Endothelial cell of umbilical vein (primary cell): Measurements from ENCODE around the gene SYMPK. TPM values are rescaled to one million over a fixed set of nuclear protein-coding genes. Genes with fewer than 3 reads are reported as not detected.

Source experiments
- BruUV-seq: library from RNA; stranded (reverse); fragments of 400-500 nt; replicated peaks from 2 replicates; lab custom pipeline; 2021; lab: Mats Ljungman, UMichigan
- CTCF ChIA-PET: fragments of 300-600, 350-600 bp; sonication (Branson Sonifier 250); formaldehyde crosslinking; loops from one replicate; lab custom pipeline; 2021; ENCODE audit warnings: antibody characterized with exemption, inconsistent platforms; lab: Charles Lee
- POLR2A ChIA-PET: fragments of 300-600, 350-600 bp; sonication (Branson Sonifier 250); formaldehyde crosslinking; loops from one replicate; lab custom pipeline; 2021; ENCODE audit warnings: antibody characterized with exemption, inconsistent platforms; lab: Charles Lee
- DNase-seq: peaks from one replicate; pipeline ENCODE4 v3.0.0-alpha.2; 2011; ENCODE audit warnings: low read depth, low spot score
- FAIRE-seq: peaks from 2 replicates; lab custom pipeline; 2011; peaks lifted over from hg19 to GRCh38; lab: Jason Lieb, UNC
- H2AFZ ChIP-seq: 2 replicates; pipeline ENCODE4 v1.6.0; 2012; ENCODE audit warnings: low read depth, low read length, control low read depth, inconsistent platforms
- H3K27ac ChIP-seq: 2 replicates; pipeline ENCODE4 v1.5.1; 2011; ENCODE audit warnings: low read depth, mild to moderate bottlenecking, control low read depth, low read length, moderate library complexity; ENCODE audit not compliant: insufficient read depth
- H3K27me3 ChIP-seq, 2 experiments: 2 replicates each; pipeline versions ENCODE4 v1.6.0 to v1.6.1; 2011; ENCODE audit warnings: low read length in 2 of 2, mixed read lengths in 1 of 2; ENCODE audit not compliant: control insufficient read depth in 2 of 2, insufficient read depth in 2 of 2
- H3K36me3 ChIP-seq, 2 experiments: 2 replicates in 1 of 2; 3 replicates in 1 of 2; pipeline ENCODE4 v1.5.1; 2011; ENCODE audit warnings: low read length in 2 of 2, mild to moderate bottlenecking in 1 of 2, moderate library complexity in 1 of 2; ENCODE audit not compliant: control insufficient read depth in 2 of 2, insufficient read depth in 2 of 2; ENCODE audit errors: extremely low read depth in 1 of 2
- H3K4me1 ChIP-seq: 3 replicates; pipeline ENCODE4 v1.5.1; 2011; ENCODE audit warnings: mild to moderate bottlenecking, low read length; ENCODE audit not compliant: control insufficient read depth, insufficient read depth; ENCODE audit errors: extremely low read depth
- H3K4me2 ChIP-seq: 2 replicates; pipeline ENCODE4 v1.6.1; 2011; ENCODE audit warnings: low read length, control low read depth, mixed read lengths; ENCODE audit not compliant: insufficient read depth
- H3K4me3 ChIP-seq, 3 experiments: fragments of 200-600 bp in 1 of 3; sonication (generic), shearing (Covaris generic) in 1 of 3; replicated peaks in 1 of 3; 2 replicates each; pipeline ENCODE4 v1.5.1; 2011 to 2016; ENCODE audit warnings: control low read depth in 3 of 3, low read length in 3 of 3, mild to moderate bottlenecking in 2 of 3, inconsistent platforms in 1 of 3, low read depth in 1 of 3, moderate library complexity in 1 of 3; ENCODE audit not compliant: insufficient read depth in 1 of 3
- H3K79me2 ChIP-seq: 2 replicates; pipeline ENCODE4 v1.6.0; 2012; ENCODE audit warnings: low read length, inconsistent platforms; ENCODE audit not compliant: control insufficient read depth, insufficient read depth
- H3K9ac ChIP-seq: replicated peaks from 2 replicates; pipeline ENCODE3; 2011; ENCODE audit warnings: low read length, control low read depth; ENCODE audit not compliant: insufficient read depth; ENCODE audit errors: extremely low read depth
- H3K9me1 ChIP-seq: replicated peaks from 3 replicates; pipeline ENCODE4 v1.6.0; 2011; ENCODE audit warnings: mild to moderate bottlenecking, low read length; ENCODE audit not compliant: control insufficient read depth, insufficient read depth; ENCODE audit errors: extremely low read depth
- H3K9me3 ChIP-seq: replicated peaks from 2 replicates; pipeline ENCODE4 v1.5.1; 2012; ENCODE audit warnings: low read length, inconsistent platforms; ENCODE audit not compliant: control insufficient read depth, insufficient read depth
- H4K20me1 ChIP-seq: replicated peaks from 2 replicates; pipeline ENCODE3; 2011; ENCODE audit warnings: mild to moderate bottlenecking, low read length; ENCODE audit not compliant: control insufficient read depth, insufficient read depth; ENCODE audit errors: extremely low read depth
- EZH2 ChIP-seq: IDR thresholded peaks from 2 replicates; pipeline ENCODE4 v1.6.1; 2012; ENCODE audit warnings: borderline replicate concordance, low read depth, mild to moderate bottlenecking, moderate library complexity, low read length, inconsistent platforms; ENCODE audit not compliant: severe bottlenecking
- FOS ChIP-seq: IDR thresholded peaks from 2 replicates; pipeline ENCODE4 v1.6.1; 2011; ENCODE audit warnings: mild to moderate bottlenecking, low read length, moderate library complexity, borderline replicate concordance; ENCODE audit not compliant: insufficient read depth
- GATA2 ChIP-seq: IDR thresholded peaks from 2 replicates; pipeline ENCODE4 v1.7.0; 2011; ENCODE audit warnings: low read depth, mild to moderate bottlenecking, moderate library complexity, mixed read lengths, low read length; ENCODE audit not compliant: insufficient read length, insufficient read depth
- JUN ChIP-seq: IDR thresholded peaks from 2 replicates; pipeline ENCODE4 v1.6.1; 2011; ENCODE audit warnings: borderline replicate concordance, low read depth; ENCODE audit not compliant: insufficient read length, insufficient read depth
- MYC ChIP-seq: IDR thresholded peaks from one replicate; pipeline ENCODE4 v1.6.1; 2011; ENCODE audit warnings: mild to moderate bottlenecking, low read depth, low read length
- POLR2A ChIP-seq: IDR thresholded peaks from 2 replicates; pipeline ENCODE4 v1.6.1; 2012; ENCODE audit warnings: low read depth, mild to moderate bottlenecking, control low read depth, low read length
- POLR2AphosphoS5 ChIP-seq: IDR thresholded peaks from 2 replicates; pipeline ENCODE4 v1.6.1; 2012; ENCODE audit warnings: low read depth, mild to moderate bottlenecking, control low read depth, low read length, moderate library complexity; ENCODE audit not compliant: insufficient read depth
- dilution Hi-C: fragments of 300-500 bp; cut with MboI; formaldehyde crosslinking; loops from one replicate; pipeline ENCODE4 v1.15.0; 2019; ENCODE audit warnings: low sequenced_read_pairs; ENCODE audit not compliant: extremely low pct_ligation_motif_present
- intact Hi-C: fragments of 100-400 bp; cut with micrococcal nuclease; formaldehyde crosslinking; loops from one replicate; pipeline ENCODE4 v1.10.0; 2022
- polyA plus RNA-seq, 4 experiments: library from polyadenylated mRNA; depleted of rRNA in 3 of 4; stranded (reverse) in 3 of 4; unstranded in 1 of 4; fragments of >200 nt; gene quantifications; 2 replicates each; pipeline versions ENCODE4 v1.2.1 to v1.2.3, GENCODE V29; 2011 to 2012; ENCODE audit warnings: missing spikeins in 1 of 4
- total RNA-seq: library from RNA; stranded (reverse); gene quantifications from 2 replicates; pipeline ENCODE4 v1.2.3, GENCODE V29; 2021
- TF ChIP-seq, protein P1 (sequence below): IDR thresholded peaks from 2 replicates; pipeline ENCODE4 v1.6.1; 2011; ENCODE audit not compliant: insufficient read depth, insufficient read length
- TF ChIP-seq, protein P2 (sequence below), 2 donors: IDR thresholded peaks; 1 replicate in 1 of 2; 2 replicates in 1 of 2; pipeline ENCODE4 v1.5.1; 2011; ENCODE audit warnings: low read length in 2 of 2, mild to moderate bottlenecking in 2 of 2, moderate library complexity in 2 of 2, control low read depth in 1 of 2, inconsistent platforms in 1 of 2, low read depth in 1 of 2; ENCODE audit not compliant: insufficient read depth in 1 of 2; ENCODE audit errors: extremely low read depth in 1 of 2

SYMPK gene
- total and polyA plus RNA-seq, 2 donors (not counting 3 experiments of a cell fraction or from before 2014, with no cell fraction given): 89.8 to 95.7 TPM

- FAIRE-seq (no peak), DNase-seq (no peak)
- no peak overlapping the region for H2AFZ ChIP-seq
- no peaks in the 10 kb centered on the region for H3K27me3 ChIP-seq
- no TSS peak for BruUV-seq
- no peaks in the 10 kb centered on the region for H3K9me1 ChIP-seq
- no peaks in the 10 kb centered on the region for H3K79me2 ChIP-seq
- H3K27ac ChIP-seq: no peak overlapping the region
- H3K4me1 ChIP-seq: peaks cover 5% of the 10 kb centered on the region
- dilution Hi-C loops (no loop called here), intact Hi-C loops (no loop called here)
- no peak overlapping the region for H3K9ac ChIP-seq
- ChIA-PET CTCF (interaction anchor here (0.6 to 5.0 kb wide), 8 partner anchors 9 to 150 kb away, joined by 3 to 66 read pairs (median 4); partner anchors contain the start of genes DMWD and SIX5), POLR2A (interaction anchor here (1.0 kb wide), 2 partner anchors 9 to 34 kb away, joined by 5 to 19 read pairs; partner anchors contain the start of gene DMWD)
- no peaks in the 10 kb centered on the region for H4K20me1 ChIP-seq
- no peak overlapping the region for H3K4me2 ChIP-seq
- TF ChIP-seq, protein P1, sequence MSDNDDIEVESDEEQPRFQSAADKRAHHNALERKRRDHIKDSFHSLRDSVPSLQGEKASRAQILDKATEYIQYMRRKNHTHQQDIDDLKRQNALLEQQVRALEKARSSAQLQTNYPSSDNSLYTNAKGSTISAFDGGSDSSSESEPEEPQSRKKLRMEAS: no peak
- TF ChIP-seq, protein P2, sequence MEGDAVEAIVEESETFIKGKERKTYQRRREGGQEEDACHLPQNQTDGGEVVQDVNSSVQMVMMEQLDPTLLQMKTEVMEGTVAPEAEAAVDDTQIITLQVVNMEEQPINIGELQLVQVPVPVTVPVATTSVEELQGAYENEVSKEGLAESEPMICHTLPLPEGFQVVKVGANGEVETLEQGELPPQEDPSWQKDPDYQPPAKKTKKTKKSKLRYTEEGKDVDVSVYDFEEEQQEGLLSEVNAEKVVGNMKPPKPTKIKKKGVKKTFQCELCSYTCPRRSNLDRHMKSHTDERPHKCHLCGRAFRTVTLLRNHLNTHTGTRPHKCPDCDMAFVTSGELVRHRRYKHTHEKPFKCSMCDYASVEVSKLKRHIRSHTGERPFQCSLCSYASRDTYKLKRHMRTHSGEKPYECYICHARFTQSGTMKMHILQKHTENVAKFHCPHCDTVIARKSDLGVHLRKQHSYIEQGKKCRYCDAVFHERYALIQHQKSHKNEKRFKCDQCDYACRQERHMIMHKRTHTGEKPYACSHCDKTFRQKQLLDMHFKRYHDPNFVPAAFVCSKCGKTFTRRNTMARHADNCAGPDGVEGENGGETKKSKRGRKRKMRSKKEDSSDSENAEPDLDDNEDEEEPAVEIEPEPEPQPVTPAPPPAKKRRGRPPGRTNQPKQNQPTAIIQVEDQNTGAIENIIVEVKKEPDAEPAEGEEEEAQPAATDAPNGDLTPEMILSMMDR (IDR thresholded peaks at IDR 0.05; ENCODE audit: extremely low read depth in 1 of 2, insufficient read depth in 1 of 2, low read depth in 1 of 2, low read length in 2 of 2): no peak
- TF ChIP-seq EZH2: no peak
- TF ChIP-seq JUN: no peak
- TF ChIP-seq GATA2: no peak
- TF ChIP-seq POLR2A: no peak
- no peak for TF ChIP-seq POLR2AphosphoS5
- TF ChIP-seq MYC: no peak
- TF ChIP-seq FOS: no peak
- H3K4me3 ChIP-seq: no peak overlapping the region
- H3K36me3 ChIP-seq: peaks cover 4 to 17% of the 10 kb centered on the region in 2 experiments
- no peaks in the 10 kb centered on the region for H3K9me3 ChIP-seq
These were observed 79.8 kb downstream of the SYMPK start for GRCh38 chr19:45782820-45783785.
